ENCODE measurements around the gene CPTP.

The CPTP gene

DNA sequence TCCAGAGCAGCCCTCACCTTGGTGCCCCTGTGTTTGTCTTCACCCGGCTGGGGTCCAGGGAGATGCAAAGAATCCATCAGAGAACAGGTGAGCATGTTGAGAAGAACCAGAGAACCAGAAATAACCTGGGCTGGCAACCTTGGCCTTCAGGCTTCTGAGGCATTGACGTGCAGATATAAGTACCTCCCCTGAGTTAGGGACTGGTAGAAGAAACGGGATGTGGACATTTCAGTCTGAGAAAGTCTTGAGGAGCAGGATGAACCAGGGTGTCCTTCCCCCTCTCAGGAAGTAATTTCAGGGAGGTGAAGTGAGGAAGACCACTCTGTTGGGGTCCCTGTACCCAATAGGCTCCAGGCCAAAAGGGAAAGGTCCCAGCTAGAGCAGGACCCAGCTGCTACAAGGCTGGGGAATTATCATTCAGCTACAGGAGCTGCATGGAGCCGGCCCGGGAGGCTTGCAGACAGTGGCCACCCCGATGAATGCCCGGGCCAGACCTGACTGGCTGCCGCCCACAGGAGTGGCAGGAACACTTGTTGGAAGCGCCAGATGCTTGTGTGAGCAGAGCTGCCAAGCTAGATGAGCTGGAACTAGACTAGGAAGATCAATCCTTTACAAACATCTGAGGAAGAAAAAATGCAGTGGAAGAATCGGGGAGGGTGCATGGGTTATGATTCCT is 52.1 kb downstream of the CPTP start:
- peaks cover 4% of the 10 kb centered on the region for H3K36me3 ChIP-seq (ENCODE audit: control insufficient read depth, insufficient read depth, low read length)
- H3K4me1 ChIP-seq (ENCODE audit: control insufficient read depth, insufficient read depth, low read length): peaks cover 5% of the 10 kb centered on the region
- H3K27me3 ChIP-seq (ENCODE audit: control insufficient read depth, insufficient read depth, low read length, poor library complexity, severe bottlenecking): no peaks in the 10 kb centered on the region
- H3K4me3 ChIP-seq (ENCODE audit: insufficient read depth, low read depth, low read length): no peak overlapping the region
- H3K9me3 ChIP-seq (ENCODE audit: control insufficient read depth, low read length): no peaks in the 10 kb centered on the region
- WGBS, 2 experiments: 94 to 95% methylated on average over 10 of the region's 10 CpGs
- no peak overlapping the region for H3K27ac ChIP-seq (ENCODE audit: insufficient read depth, low read depth, low read length, poor library complexity, severe bottlenecking)

- no peaks in the 10 kb centered on the region for H3K27me3 ChIP-seq (ENCODE audit: control insufficient read depth, insufficient read depth, low read length, poor library complexity, severe bottlenecking)
- peaks cover 5% of the 10 kb centered on the region for H3K4me1 ChIP-seq (ENCODE audit: control insufficient read depth, insufficient read depth, low read length)
- peaks cover 4% of the 10 kb centered on the region for H3K36me3 ChIP-seq (ENCODE audit: control insufficient read depth, insufficient read depth, low read length)
- H3K4me3 ChIP-seq (ENCODE audit: insufficient read depth, low read depth, low read length): no peak overlapping the region
- WGBS, 2 experiments: 94 to 96% methylated on average over 14 to 15 of the region's 16 CpGs
- H3K27ac ChIP-seq (ENCODE audit: insufficient read depth, low read depth, low read length, poor library complexity, severe bottlenecking): no peak overlapping the region
- H3K9me3 ChIP-seq (ENCODE audit: control insufficient read depth, low read length): no peaks in the 10 kb centered on the region
These were observed 53.1 kb downstream of the CPTP start for GRCh38 chr1:1377540-1378205.

Data from ectodermal cell (in vitro differentiated cells).